Liver (tissue), 9 donors: ENCODE results near the gene CNKSR3. TPM values are rescaled to one million over a fixed set of nuclear protein-coding genes. Genes with fewer than 3 reads are reported as not detected.

ENCODE experiments used
- DNase-seq: peaks from one replicate; pipeline ENCODE4 v3.0.0-alpha.2; 2017; ENCODE audit warnings: low spot score
- H3K27ac ChIP-seq, 2 donors: one replicate each; pipeline ENCODE4 v1.7.0; 2013; ENCODE audit warnings: inconsistent platforms in 2 of 2, low read length in 2 of 2, control low read depth in 1 of 2, low read depth in 1 of 2, mild to moderate bottlenecking in 1 of 2
- H3K27me3 ChIP-seq, 4 donors: one replicate each; pipeline versions ENCODE4 v1.6.1 to v1.7.0; 2013; ENCODE audit warnings: low read length in 3 of 4, inconsistent platforms in 1 of 4, mild to moderate bottlenecking in 1 of 4, moderate library complexity in 1 of 4; ENCODE audit not compliant: control insufficient read depth in 4 of 4, insufficient read depth in 4 of 4
- H3K36me3 ChIP-seq, 4 donors: one replicate each; pipeline versions ENCODE4 v1.6.1 to v1.7.0; 2013; ENCODE audit warnings: low read length in 3 of 4, mild to moderate bottlenecking in 3 of 4, low read depth in 1 of 4, moderate library complexity in 1 of 4; ENCODE audit not compliant: control insufficient read depth in 4 of 4, insufficient read depth in 3 of 4
- H3K4me1 ChIP-seq, 4 donors: one replicate each; pipeline versions ENCODE4 v1.6.1 to v1.7.0; 2013; ENCODE audit warnings: low read length in 3 of 4, mild to moderate bottlenecking in 3 of 4, moderate library complexity in 1 of 4; ENCODE audit not compliant: control insufficient read depth in 4 of 4, insufficient read depth in 4 of 4
- H3K4me3 ChIP-seq, 3 donors: one replicate each; pipeline versions ENCODE4 v1.6.1 to v1.7.0; 2013; ENCODE audit warnings: low read length in 3 of 3, control low read depth in 1 of 3, low read depth in 1 of 3, mild to moderate bottlenecking in 1 of 3
- H3K9ac ChIP-seq, 2 donors: one replicate each; pipeline ENCODE4 v1.7.0; 2013; ENCODE audit warnings: low read length in 2 of 2, mild to moderate bottlenecking in 2 of 2, moderate library complexity in 2 of 2, control low read depth in 1 of 2, low read depth in 1 of 2
- H3K9me3 ChIP-seq, 4 donors: one replicate each; pipeline versions ENCODE4 v1.6.1 to v1.7.0; 2013; ENCODE audit warnings: low read length in 3 of 4; ENCODE audit not compliant: control insufficient read depth in 4 of 4
- ATF3 ChIP-seq: IDR thresholded peaks from 2 replicates; pipeline ENCODE4 v1.6.1; 2016; ENCODE audit warnings: antibody characterized with exemption
- EGR1 ChIP-seq, 2 donors: IDR thresholded peaks; 2 replicates each; pipeline ENCODE4 v1.6.1; 2016 to 2018; ENCODE audit warnings: antibody characterized with exemption in 2 of 2, low read depth in 2 of 2
- FOXA1 ChIP-seq: IDR thresholded peaks from 2 replicates; pipeline ENCODE4 v1.6.1; 2016; ENCODE audit warnings: antibody characterized with exemption
- FOXA2 ChIP-seq: IDR thresholded peaks from 2 replicates; pipeline ENCODE4 v1.6.1; 2016; ENCODE audit warnings: antibody characterized with exemption
- GABPA ChIP-seq, 2 donors: IDR thresholded peaks in 1 of 2; conservative IDR thresholded peaks in 1 of 2; 2 replicates each; pipeline ENCODE4 v1.6.1; 2016; ENCODE audit warnings: antibody characterized with exemption in 2 of 2, mild to moderate bottlenecking in 1 of 2, moderate library complexity in 1 of 2
- HNF4A ChIP-seq, 2 donors: conservative IDR thresholded peaks; 2 replicates each; pipeline ENCODE4 v1.6.1; 2016; ENCODE audit warnings: antibody characterized with exemption in 2 of 2, mild to moderate bottlenecking in 2 of 2
- HNF4G ChIP-seq: IDR thresholded peaks from 2 replicates; pipeline ENCODE4 v1.6.1; 2016; ENCODE audit warnings: antibody characterized with exemption
- JUND ChIP-seq, 2 donors: IDR thresholded peaks; 2 replicates each; pipeline ENCODE4 v1.6.1; 2016; ENCODE audit warnings: antibody characterized with exemption in 2 of 2
- NR2F2 ChIP-seq: IDR thresholded peaks from 2 replicates; pipeline ENCODE4 v1.6.1; 2016; ENCODE audit warnings: antibody characterized with exemption
- RAD21 ChIP-seq, 2 donors: IDR thresholded peaks; 2 replicates each; pipeline ENCODE4 v1.6.1; 2016; ENCODE audit warnings: antibody characterized with exemption in 2 of 2, mild to moderate bottlenecking in 2 of 2
- REST ChIP-seq: IDR thresholded peaks from 2 replicates; pipeline ENCODE4 v1.6.1; 2016; ENCODE audit warnings: antibody characterized with exemption, mild to moderate bottlenecking
- RXRA ChIP-seq, 2 donors: IDR thresholded peaks; 2 replicates each; pipeline ENCODE4 v1.6.1; 2017 to 2018; ENCODE audit warnings: antibody characterized with exemption in 2 of 2, mild to moderate bottlenecking in 1 of 2
- SP1 ChIP-seq: IDR thresholded peaks from 2 replicates; pipeline ENCODE4 v1.6.1; 2018; ENCODE audit warnings: antibody characterized with exemption, mild to moderate bottlenecking
- TAF1 ChIP-seq: conservative IDR thresholded peaks from 2 replicates; pipeline ENCODE4 v1.6.1; 2016; ENCODE audit warnings: antibody characterized with exemption, mild to moderate bottlenecking
- YY1 ChIP-seq: IDR thresholded peaks from 2 replicates; pipeline ENCODE4 v1.6.1; 2016; ENCODE audit warnings: antibody characterized with exemption, mild to moderate bottlenecking
- WGBS: extraction: QIAGEN DNeasy Blood & Tissue Kit; methylation state at CpG from one replicate; pipeline ENCODE4 v1.1.7; 2013; 5-methylcytosine and 5-hydroxymethylcytosine counted together
- polyA plus RNA-seq, 2 donors: library from polyadenylated mRNA; stranded (reverse) in 1 of 2; unstranded in 1 of 2; fragments of 200-250 nt in 1 of 2; fragments of >200 nt in 1 of 2; fragmentation: Nextera tagmentation in 1 of 2; extraction: Ambion mirVana in 1 of 2; gene quantifications; one replicate each; pipeline versions ENCODE4 v1.2.1 to v1.2.3, GENCODE V29; 2013 to 2015
- total RNA-seq, 2 donors: library from RNA; depleted of rRNA; stranded (reverse); fragments of >200 nt; gene quantifications; one replicate each; pipeline ENCODE4 v1.2.3, GENCODE V29; 2014
- TF ChIP-seq, protein P1 (sequence below): fragments of 150-350 bp; IDR thresholded peaks from 2 replicates; pipeline ENCODE4 v1.5.1; 2017; ENCODE audit warnings: improper control_type of control experiment, low read depth, low read length; ENCODE audit not compliant: missing input control
- TF ChIP-seq, protein P2 (sequence below): IDR thresholded peaks from 2 replicates; pipeline ENCODE4 v1.6.1; 2016; ENCODE audit warnings: antibody characterized with exemption
- donor health status: healthy.
- donor health status: healthy.
- donor health status: healthy.
- donor health status: healthy.
- donor health status: healthy.

CNKSR3 gene
- total and polyA plus RNA-seq, 4 donors = 6.4 to 22.7 (median 15.0) TPM

DNA sequence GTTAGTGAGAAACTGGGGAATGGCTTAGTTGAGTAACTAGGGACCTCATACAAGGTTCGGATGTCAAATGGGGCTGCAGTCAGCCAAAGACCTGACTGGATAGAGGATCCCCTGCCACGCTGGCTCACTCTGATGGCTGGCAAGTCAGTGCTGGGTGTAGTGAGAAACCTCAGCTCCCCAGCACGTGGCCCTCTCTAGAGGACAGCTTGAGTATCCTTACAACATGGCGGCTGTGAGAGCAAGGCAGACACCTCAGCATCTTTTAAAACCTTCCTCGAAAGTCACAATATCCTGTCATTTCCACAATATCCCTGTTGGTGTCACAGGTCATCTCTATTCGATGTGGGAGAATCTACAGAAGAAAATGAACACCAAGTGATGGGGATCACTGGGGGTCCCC, 127.2 kb downstream of the CNKSR3 start:
- Histone ChIP-seq H3K4me3 (no peak overlapping the region), H3K27ac (no peak overlapping the region), H3K9me3 (peaks cover 0 to 4% (median 3%) of the 10 kb centered on the region in 4 donors), H3K4me1 (peaks cover 0 to 1% (median 0%) of the 10 kb centered on the region in 4 donors), H3K27me3 (no peaks in the 10 kb centered on the region), H3K36me3 (no peaks in the 10 kb centered on the region), H3K9ac (no peak overlapping the region)
- no peak for TF ChIP-seq JUND (IDR thresholded peaks at IDR 0.05)
- TF ChIP-seq RXRA (IDR thresholded peaks at IDR 0.05) = no peak
- TF ChIP-seq ATF3 = no peak
- TF ChIP-seq TAF1 = no peak
- TF ChIP-seq SP1 = no peak
- TF ChIP-seq, protein P1, sequence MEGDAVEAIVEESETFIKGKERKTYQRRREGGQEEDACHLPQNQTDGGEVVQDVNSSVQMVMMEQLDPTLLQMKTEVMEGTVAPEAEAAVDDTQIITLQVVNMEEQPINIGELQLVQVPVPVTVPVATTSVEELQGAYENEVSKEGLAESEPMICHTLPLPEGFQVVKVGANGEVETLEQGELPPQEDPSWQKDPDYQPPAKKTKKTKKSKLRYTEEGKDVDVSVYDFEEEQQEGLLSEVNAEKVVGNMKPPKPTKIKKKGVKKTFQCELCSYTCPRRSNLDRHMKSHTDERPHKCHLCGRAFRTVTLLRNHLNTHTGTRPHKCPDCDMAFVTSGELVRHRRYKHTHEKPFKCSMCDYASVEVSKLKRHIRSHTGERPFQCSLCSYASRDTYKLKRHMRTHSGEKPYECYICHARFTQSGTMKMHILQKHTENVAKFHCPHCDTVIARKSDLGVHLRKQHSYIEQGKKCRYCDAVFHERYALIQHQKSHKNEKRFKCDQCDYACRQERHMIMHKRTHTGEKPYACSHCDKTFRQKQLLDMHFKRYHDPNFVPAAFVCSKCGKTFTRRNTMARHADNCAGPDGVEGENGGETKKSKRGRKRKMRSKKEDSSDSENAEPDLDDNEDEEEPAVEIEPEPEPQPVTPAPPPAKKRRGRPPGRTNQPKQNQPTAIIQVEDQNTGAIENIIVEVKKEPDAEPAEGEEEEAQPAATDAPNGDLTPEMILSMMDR = no peak
- no peak for TF ChIP-seq HNF4A (conservative IDR thresholded peaks at IDR 0.05)
- TF ChIP-seq GABPA (IDR thresholded peaks at IDR 0.05 in 1 of 2, conservative IDR thresholded peaks at IDR 0.05 in 1 of 2) = no peak
- WGBS = 92% methylated on average over 6 of the region's 6 CpGs
- no peak for DNase-seq

- H3K4me1 ChIP-seq = peaks cover 0 to 1% (median 0%) of the 10 kb centered on the region in 4 donors
- WGBS = 88% methylated on average over 8 of the region's 8 CpGs
- no peaks in the 10 kb centered on the region for H3K27me3 ChIP-seq
- H3K36me3 ChIP-seq = no peaks in the 10 kb centered on the region
- no peak overlapping the region for H3K27ac ChIP-seq
- no peak for DNase-seq
- TF ChIP-seq YY1 = no peak
- no peak for TF ChIP-seq HNF4A (conservative IDR thresholded peaks at IDR 0.05)
- no peak for TF ChIP-seq FOXA1
- TF ChIP-seq REST = no peak
- TF ChIP-seq NR2F2 = no peak
- TF ChIP-seq, protein P2, sequence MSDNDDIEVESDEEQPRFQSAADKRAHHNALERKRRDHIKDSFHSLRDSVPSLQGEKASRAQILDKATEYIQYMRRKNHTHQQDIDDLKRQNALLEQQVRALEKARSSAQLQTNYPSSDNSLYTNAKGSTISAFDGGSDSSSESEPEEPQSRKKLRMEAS = no peak
- TF ChIP-seq EGR1 (IDR thresholded peaks at IDR 0.05; ENCODE audit: low read depth in 2 of 2) = no peak
- TF ChIP-seq SP1 = no peak
- no peak for TF ChIP-seq RXRA (IDR thresholded peaks at IDR 0.05)
- no peak for TF ChIP-seq ATF3
- TF ChIP-seq HNF4G = no peak
- TF ChIP-seq JUND (IDR thresholded peaks at IDR 0.05) = no peak
- TF ChIP-seq, protein P1 = no peak
- no peak for TF ChIP-seq FOXA2
- TF ChIP-seq GABPA (IDR thresholded peaks at IDR 0.05 in 1 of 2, conservative IDR thresholded peaks at IDR 0.05 in 1 of 2) = no peak
- no peak for TF ChIP-seq TAF1
- no peak for TF ChIP-seq RAD21 (IDR thresholded peaks at IDR 0.05)
- H3K9me3 ChIP-seq = peaks cover 0 to 4% (median 3%) of the 10 kb centered on the region in 4 donors
- no peak overlapping the region for H3K4me3 ChIP-seq
- no peak overlapping the region for H3K9ac ChIP-seq
These were observed 127.7 kb downstream of the CNKSR3 start for GRCh38 chr6:154382740-154383139.
